HCT116 (cell line): ENCODE results near the gene TRIM66. TPM values are rescaled to one million over a fixed set of nuclear protein-coding genes. Genes with fewer than 3 reads are reported as not detected.

Experiments used
- ATAC-seq: fragments of 200-7000 bp; cut with Tn5 transposase; 2 replicates; pipeline ENCODE4 v1.9.1; 2020; ENCODE audit warnings: mild to moderate bottlenecking, moderate library complexity
- BruUV-seq: library from RNA; stranded (reverse); fragments of 400-500 nt; replicated peaks from 2 replicates; lab custom pipeline; 2021; lab: Mats Ljungman, UMichigan
- CTCF ChIA-PET: fragments of 300-600 bp; sonication (Branson Sonifier 250); formaldehyde crosslinking; loops from one replicate; lab custom pipeline; 2021; ENCODE audit warnings: antibody characterized with exemption; lab: Charles Lee
- POLR2A ChIA-PET: fragments of 300-600, 350-600 bp; sonication (Branson Sonifier 250); formaldehyde crosslinking; loops from one replicate; lab custom pipeline; 2021; ENCODE audit warnings: antibody characterized with exemption; lab: Charles Lee
- RAD21 ChIA-PET, 2 experiments: fragments of 300-600 bp; sonication (Branson Sonifier 250); formaldehyde crosslinking; loops; one replicate each; lab custom pipeline; 2023; ENCODE audit warnings: low total read pairs in 2 of 2; ENCODE audit not compliant: uncharacterized antibody in 2 of 2, unreplicated experiment in 2 of 2, low non-redundant PET in 1 of 2; lab: Charles Lee
- DNase-seq: peaks from one replicate; pipeline ENCODE4 v3.0.0-alpha.2; 2010; ENCODE audit warnings: low read depth, low spot score
- H2AFZ ChIP-seq: fragments of 200-600 bp; shearing (Covaris generic), sonication (generic); 2 replicates; pipeline ENCODE4 v1.6.1; 2017; ENCODE audit warnings: low read depth, mixed run types, mixed read lengths, antibody characterized with exemption, low read length; ENCODE audit not compliant: poor library complexity, severe bottlenecking
- H3K27ac ChIP-seq: 2 replicates; pipeline ENCODE4 v1.5.1; 2012; ENCODE audit warnings: low read depth, low read length
- H3K27me3 ChIP-seq: fragments of 200-600 bp; sonication (generic); 2 replicates; pipeline ENCODE4 v1.6.1; 2016; ENCODE audit warnings: mixed run types, low read length, mixed read lengths; ENCODE audit not compliant: insufficient read depth
- H3K36me3 ChIP-seq, 2 experiments: fragments of 200-500 bp in 1 of 2; fragments of 200-600 bp in 1 of 2; sonication (Bioruptor generic) in 1 of 2; sonication (generic) in 1 of 2; 2 replicates each; pipeline versions ENCODE4 v1.5.1 to v1.6.1; 2014 to 2016; ENCODE audit warnings: low read length in 2 of 2, inconsistent platforms in 1 of 2, mixed read lengths in 1 of 2, mixed run types in 1 of 2; ENCODE audit not compliant: insufficient read depth in 2 of 2, control insufficient read depth in 1 of 2
- H3K4me1 ChIP-seq, 2 experiments: fragments of 200-600 bp in 1 of 2; sonication (generic) in 1 of 2; 2 replicates each; pipeline versions ENCODE4 v1.5.1 to v1.6.1; 2012 to 2017; ENCODE audit warnings: low read length in 2 of 2, inconsistent platforms in 1 of 2, mild to moderate bottlenecking in 1 of 2, mixed read lengths in 1 of 2, mixed run types in 1 of 2, moderate library complexity in 1 of 2; ENCODE audit not compliant: insufficient read depth in 2 of 2, control insufficient read depth in 1 of 2
- H3K4me2 ChIP-seq: fragments of 200-600 bp; sonication (generic); 2 replicates; pipeline ENCODE4 v1.6.1; 2017; ENCODE audit warnings: mixed run types, low read length, mixed read lengths
- H3K4me3 ChIP-seq, 2 experiments: fragments of 200-600 bp in 1 of 2; sonication (generic) in 1 of 2; replicated peaks in 1 of 2; 2 replicates each; pipeline ENCODE4 v1.5.1; 2011 to 2016; ENCODE audit warnings: low read length in 2 of 2, control low read depth in 1 of 2, low read depth in 1 of 2, mild to moderate bottlenecking in 1 of 2, mixed read lengths in 1 of 2, mixed run types in 1 of 2
- H3K79me2 ChIP-seq: fragments of 200-600 bp; sonication (generic); 2 replicates; pipeline ENCODE4 v1.6.1; 2017; ENCODE audit warnings: mild to moderate bottlenecking, mixed run types, low read length, moderate library complexity, mixed read lengths; ENCODE audit not compliant: insufficient read depth
- H3K9ac ChIP-seq: fragments of 200-600 bp; sonication (generic); 2 replicates; pipeline ENCODE4 v1.6.1; 2016; ENCODE audit warnings: low read length, mixed read lengths
- H3K9me2 ChIP-seq: fragments of 200-600 bp; sonication (generic), shearing (Covaris generic); 2 replicates; pipeline ENCODE4 v1.6.1; 2017; ENCODE audit warnings: mixed run types, mild to moderate bottlenecking, moderate library complexity; ENCODE audit not compliant: insufficient read depth
- H3K9me3 ChIP-seq, 2 experiments: fragments of 200-500 bp in 1 of 2; fragments of 200-600 bp in 1 of 2; sonication (Bioruptor generic) in 1 of 2; sonication (generic) in 1 of 2; 2 replicates each; pipeline ENCODE4 v1.6.1; 2014 to 2017; ENCODE audit warnings: low read length in 2 of 2, mixed read lengths in 2 of 2, inconsistent platforms in 1 of 2, low read depth in 1 of 2, mild to moderate bottlenecking in 1 of 2, mixed run types in 1 of 2, moderate library complexity in 1 of 2; ENCODE audit not compliant: control insufficient read depth in 1 of 2, insufficient read depth in 1 of 2
- H4K20me1 ChIP-seq: fragments of 200-600 bp; sonication (generic), shearing (Covaris generic); 2 replicates; pipeline ENCODE4 v1.6.1; 2017; ENCODE audit warnings: mixed run types, mild to moderate bottlenecking, moderate library complexity; ENCODE audit not compliant: insufficient read depth
- CBX3 ChIP-seq: IDR thresholded peaks from 2 replicates; pipeline ENCODE4 v1.6.1; 2012; ENCODE audit warnings: low read depth
- CEBPB ChIP-seq: IDR thresholded peaks from 2 replicates; pipeline ENCODE4 v1.6.1; 2012; ENCODE audit warnings: low read depth
- EZH2 ChIP-seq: fragments of 200-600 bp; sonication (generic); IDR thresholded peaks from 2 replicates; pipeline ENCODE4 v1.6.1; 2017; ENCODE audit warnings: antibody characterized with exemption, mixed run types
- FOSL1 ChIP-seq: IDR thresholded peaks from 2 replicates; pipeline ENCODE4 v1.6.1; 2012; ENCODE audit warnings: low read depth
- JUND ChIP-seq: IDR thresholded peaks from 2 replicates; pipeline ENCODE4 v1.6.1; 2012
- MAX ChIP-seq: IDR thresholded peaks from 2 replicates; pipeline ENCODE4 v1.6.1; 2012
- POLR2AphosphoS5 ChIP-seq: IDR thresholded peaks from 2 replicates; pipeline ENCODE4 v1.6.1; 2011; ENCODE audit warnings: mild to moderate bottlenecking, low read depth, low read length, moderate library complexity
- RAD21 ChIP-seq: IDR thresholded peaks from 2 replicates; pipeline ENCODE4 v1.6.1; 2012; ENCODE audit warnings: low read depth, mild to moderate bottlenecking
- SIN3A ChIP-seq: IDR thresholded peaks from 2 replicates; pipeline ENCODE4 v1.6.1; 2012; ENCODE audit warnings: low read depth
- SP1 ChIP-seq: IDR thresholded peaks from 2 replicates; pipeline ENCODE4 v1.6.1; 2012; ENCODE audit warnings: low read depth
- YY1 ChIP-seq: IDR thresholded peaks from 2 replicates; pipeline ENCODE4 v1.6.1; 2011; ENCODE audit warnings: low read length, low read depth, moderate library complexity, mild to moderate bottlenecking; ENCODE audit not compliant: insufficient replicate concordance; ENCODE audit errors: extremely low read depth
- ZBTB33 ChIP-seq: IDR thresholded peaks from 2 replicates; pipeline ENCODE4 v1.6.1; 2011; ENCODE audit warnings: mild to moderate bottlenecking, low read length, moderate library complexity; ENCODE audit not compliant: insufficient replicate concordance; ENCODE audit errors: extremely low read depth
- ZFX ChIP-seq: fragments of 450-650 bp; IDR thresholded peaks from 2 replicates; pipeline ENCODE4 v1.6.1; 2017
- ZNF274 ChIP-seq: fragments of 200-500 bp; sonication (Bioruptor generic); IDR thresholded peaks from 2 replicates; pipeline ENCODE4 v1.6.1; 2014; ENCODE audit warnings: mild to moderate bottlenecking, low read depth, low read length, inconsistent platforms
- intact Hi-C: fragments of 100-400 bp; cut with micrococcal nuclease; formaldehyde crosslinking; loops from 2 replicates; pipeline ENCODE4 v1.10.0; 2022
- total RNA-seq: library from RNA; stranded (reverse); gene quantifications from one replicate; pipeline ENCODE4 v1.2.1, GENCODE V29; 2021; ENCODE audit not compliant: unreplicated experiment
- TF ChIP-seq, protein P1 (sequence below): IDR thresholded peaks from 2 replicates; pipeline ENCODE4 v1.6.1; 2012
- TF ChIP-seq, protein P2 (sequence below), 3 experiments: fragments of 200-600 bp in 1 of 3; sonication (generic) in 1 of 3; IDR thresholded peaks in 2 of 3; conservative IDR thresholded peaks in 1 of 3; 2 replicates each; pipeline ENCODE4 v1.5.1; 2012 to 2017; ENCODE audit warnings: low read depth in 2 of 3, low read length in 2 of 3, antibody characterized with exemption in 1 of 3, borderline replicate concordance in 1 of 3, control low read depth in 1 of 3, mild to moderate bottlenecking in 1 of 3, mixed read lengths in 1 of 3, mixed run types in 1 of 3, moderate library complexity in 1 of 3; ENCODE audit not compliant: insufficient read depth in 1 of 3

The TRIM66 gene
- total RNA-seq, 1 experiment from 2014 or later, result 24.8 TPM

DNA sequence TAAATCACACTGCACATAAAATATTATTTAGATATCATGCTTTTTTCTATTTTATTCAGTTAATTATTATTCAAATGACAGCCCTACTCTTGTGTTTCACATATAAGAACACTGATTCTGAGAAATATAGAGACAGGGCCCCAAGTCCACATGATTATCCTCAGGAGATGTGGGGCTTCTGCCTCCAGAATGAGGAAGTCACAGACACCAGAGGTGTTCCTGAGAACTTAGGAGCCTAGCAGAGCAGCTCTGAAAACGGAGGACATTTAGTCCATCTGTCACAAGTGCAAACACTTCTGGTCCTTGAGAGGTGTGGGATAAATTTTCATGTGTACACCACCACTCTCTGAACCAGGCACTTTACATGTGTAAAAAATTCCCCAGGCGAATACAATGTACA lies 26.2 kb downstream of the TRIM66 start (continued):
- TF ChIP-seq RAD21, result no peak

DNA sequence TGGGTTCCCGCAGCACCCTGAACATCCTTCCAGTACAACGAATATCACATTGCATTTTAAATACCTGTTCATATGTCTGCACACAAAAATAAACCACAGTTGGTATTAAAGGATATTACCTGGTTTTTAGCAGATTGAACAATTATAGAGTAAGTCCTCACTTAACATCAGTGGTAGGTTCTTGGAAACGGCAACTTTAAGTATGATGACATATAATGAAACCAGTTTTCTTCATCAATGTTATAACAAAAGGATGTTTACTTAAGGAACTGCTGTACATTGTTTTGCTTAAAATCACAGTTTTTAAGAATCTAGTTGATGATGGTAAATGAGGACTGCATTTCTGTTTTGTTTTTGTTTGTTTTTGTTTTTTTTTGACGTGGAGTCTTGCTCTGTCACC lies 28.0 kb downstream of the TRIM66 start:
- Histone ChIP-seq H3K4me3 (no peak overlapping the region), H3K4me1 (no peaks in the 10 kb centered on the region), H3K4me2 (no peak overlapping the region), H3K36me3 (peaks cover 2 to 4% of the 10 kb centered on the region in 2 experiments; a peak in 3 of 4 replicates), H3K27ac (no peak overlapping the region), H2AFZ (no peak overlapping the region), H3K79me2 (no peaks in the 10 kb centered on the region), H3K9me3 (no peaks in the 10 kb centered on the region), H3K9ac (no peak overlapping the region), H4K20me1 (no peaks in the 10 kb centered on the region), H3K9me2 (no peaks in the 10 kb centered on the region), H3K27me3 (no peaks in the 10 kb centered on the region)
- ChIA-PET CTCF (no interaction called here), POLR2A (no interaction called here), RAD21 (no interaction called here)
- no peak for DNase-seq
- intact Hi-C loops, result no loop called here
- ATAC-seq, result no peak
- BruUV-seq, result no TSS peak
- no peak for TF ChIP-seq RAD21
- TF ChIP-seq JUND, result no peak
- TF ChIP-seq POLR2AphosphoS5, result no peak
- no peak for TF ChIP-seq SIN3A
- no peak for TF ChIP-seq EZH2
- TF ChIP-seq SP1, result no peak
- no peak for TF ChIP-seq FOSL1
- no peak for TF ChIP-seq ZFX
- TF ChIP-seq, protein P1, sequence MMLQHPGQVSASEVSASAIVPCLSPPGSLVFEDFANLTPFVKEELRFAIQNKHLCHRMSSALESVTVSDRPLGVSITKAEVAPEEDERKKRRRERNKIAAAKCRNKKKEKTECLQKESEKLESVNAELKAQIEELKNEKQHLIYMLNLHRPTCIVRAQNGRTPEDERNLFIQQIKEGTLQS, result no peak
- no peak for TF ChIP-seq YY1
- no peak for TF ChIP-seq MAX

GRCh38 chr11:8652140-8652539 lies 30.3 kb downstream of the TRIM66 start:
- DNase-seq (no peak), ATAC-seq (no peak; the same call in 1 of the 2 replicates)
- POLR2A ChIA-PET, result no interaction called here
- TF ChIP-seq CEBPB (no peak), CBX3 (no peak), FOSL1 (no peak), ZBTB33 (no peak), JUND (no peak), POLR2AphosphoS5 (no peak), ZNF274 (no peak)
- TF ChIP-seq, protein P2, sequence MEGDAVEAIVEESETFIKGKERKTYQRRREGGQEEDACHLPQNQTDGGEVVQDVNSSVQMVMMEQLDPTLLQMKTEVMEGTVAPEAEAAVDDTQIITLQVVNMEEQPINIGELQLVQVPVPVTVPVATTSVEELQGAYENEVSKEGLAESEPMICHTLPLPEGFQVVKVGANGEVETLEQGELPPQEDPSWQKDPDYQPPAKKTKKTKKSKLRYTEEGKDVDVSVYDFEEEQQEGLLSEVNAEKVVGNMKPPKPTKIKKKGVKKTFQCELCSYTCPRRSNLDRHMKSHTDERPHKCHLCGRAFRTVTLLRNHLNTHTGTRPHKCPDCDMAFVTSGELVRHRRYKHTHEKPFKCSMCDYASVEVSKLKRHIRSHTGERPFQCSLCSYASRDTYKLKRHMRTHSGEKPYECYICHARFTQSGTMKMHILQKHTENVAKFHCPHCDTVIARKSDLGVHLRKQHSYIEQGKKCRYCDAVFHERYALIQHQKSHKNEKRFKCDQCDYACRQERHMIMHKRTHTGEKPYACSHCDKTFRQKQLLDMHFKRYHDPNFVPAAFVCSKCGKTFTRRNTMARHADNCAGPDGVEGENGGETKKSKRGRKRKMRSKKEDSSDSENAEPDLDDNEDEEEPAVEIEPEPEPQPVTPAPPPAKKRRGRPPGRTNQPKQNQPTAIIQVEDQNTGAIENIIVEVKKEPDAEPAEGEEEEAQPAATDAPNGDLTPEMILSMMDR (IDR thresholded peaks at IDR 0.05 in 2 of 3, conservative IDR thresholded peaks at IDR 0.05 in 1 of 3; ENCODE audit: borderline replicate concordance in 1 of 3, insufficient read depth in 1 of 3, low read depth in 2 of 3, low read length in 2 of 3), result no peak
- TF ChIP-seq, protein P1, result no peak

More at GRCh38 chr11:8652140-8652539, 30.3 kb downstream of the TRIM66 start:
- Histone ChIP-seq H3K4me2 (no peak overlapping the region), H3K4me3 (no peak overlapping the region), H3K9me3 (no peaks in the 10 kb centered on the region), H3K9ac (no peak overlapping the region), H3K9me2 (no peaks in the 10 kb centered on the region), H3K27me3 (no peaks in the 10 kb centered on the region), H3K27ac (no peak overlapping the region), H4K20me1 (no peaks in the 10 kb centered on the region), H3K4me1 (no peaks in the 10 kb centered on the region), H3K36me3 (peaks cover 15 to 20% of the 10 kb centered on the region in 2 experiments), H2AFZ (no peak overlapping the region), H3K79me2 (no peaks in the 10 kb centered on the region)
- intact Hi-C loops, result no loop called here
- CTCF ChIA-PET, result no interaction called here
- no TSS peak for BruUV-seq
- RAD21 ChIA-PET, result no interaction called here
